Measurements from ENCODE around the gene PRKCE. TPM values are rescaled to one million over a fixed set of nuclear protein-coding genes. Genes with fewer than 3 reads are reported as not detected.
"Not testable (repeated sequence)": the region's sequence is repeated elsewhere in the genome, so short reads cannot be mapped to it uniquely, and the experiment has no call there.

Gene PRKCE
- total RNA-seq, 4 donors from 2014 or later = 20.0 to 29.7 (median 25.2) TPM

- Histone ChIP-seq H3K4me3 (no peak overlapping the region), H3K4me1 (peaks cover 0 to 8% (median 2%) of the 10 kb centered on the region in 4 donors), H3K27ac (no peak overlapping the region), H3K9me3 (no peaks in the 10 kb centered on the region), H3K36me3 (no peaks in the 10 kb centered on the region), H3K27me3 (no peaks in the 10 kb centered on the region)
- no peak for DNase-seq
- no peak for TF ChIP-seq POLR2A (IDR thresholded peaks at IDR 0.05)
- TF ChIP-seq, protein P1, sequence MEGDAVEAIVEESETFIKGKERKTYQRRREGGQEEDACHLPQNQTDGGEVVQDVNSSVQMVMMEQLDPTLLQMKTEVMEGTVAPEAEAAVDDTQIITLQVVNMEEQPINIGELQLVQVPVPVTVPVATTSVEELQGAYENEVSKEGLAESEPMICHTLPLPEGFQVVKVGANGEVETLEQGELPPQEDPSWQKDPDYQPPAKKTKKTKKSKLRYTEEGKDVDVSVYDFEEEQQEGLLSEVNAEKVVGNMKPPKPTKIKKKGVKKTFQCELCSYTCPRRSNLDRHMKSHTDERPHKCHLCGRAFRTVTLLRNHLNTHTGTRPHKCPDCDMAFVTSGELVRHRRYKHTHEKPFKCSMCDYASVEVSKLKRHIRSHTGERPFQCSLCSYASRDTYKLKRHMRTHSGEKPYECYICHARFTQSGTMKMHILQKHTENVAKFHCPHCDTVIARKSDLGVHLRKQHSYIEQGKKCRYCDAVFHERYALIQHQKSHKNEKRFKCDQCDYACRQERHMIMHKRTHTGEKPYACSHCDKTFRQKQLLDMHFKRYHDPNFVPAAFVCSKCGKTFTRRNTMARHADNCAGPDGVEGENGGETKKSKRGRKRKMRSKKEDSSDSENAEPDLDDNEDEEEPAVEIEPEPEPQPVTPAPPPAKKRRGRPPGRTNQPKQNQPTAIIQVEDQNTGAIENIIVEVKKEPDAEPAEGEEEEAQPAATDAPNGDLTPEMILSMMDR (IDR thresholded peaks at IDR 0.05) = no peak
Measured at GRCh38 chr2:45855374-45855773, 203.9 kb downstream of the PRKCE start.

GRCh38 chr2:45856391-45857274 lies 205.2 kb downstream of the PRKCE start:
- no peaks in the 10 kb centered on the region for H3K9me3 ChIP-seq
- no peak overlapping the region for H3K4me3 ChIP-seq
- TF ChIP-seq, protein P1 (IDR thresholded peaks at IDR 0.05) = no peak
- no peak for TF ChIP-seq POLR2A (IDR thresholded peaks at IDR 0.05)
- DNase-seq = no peak
- no peak overlapping the region for H3K27ac ChIP-seq
- peaks cover 0 to 16% (median 7%) of the 10 kb centered on the region in 4 donors for H3K4me1 ChIP-seq
- H3K36me3 ChIP-seq = no peaks in the 10 kb centered on the region
- no peaks in the 10 kb centered on the region for H3K27me3 ChIP-seq

DNA sequence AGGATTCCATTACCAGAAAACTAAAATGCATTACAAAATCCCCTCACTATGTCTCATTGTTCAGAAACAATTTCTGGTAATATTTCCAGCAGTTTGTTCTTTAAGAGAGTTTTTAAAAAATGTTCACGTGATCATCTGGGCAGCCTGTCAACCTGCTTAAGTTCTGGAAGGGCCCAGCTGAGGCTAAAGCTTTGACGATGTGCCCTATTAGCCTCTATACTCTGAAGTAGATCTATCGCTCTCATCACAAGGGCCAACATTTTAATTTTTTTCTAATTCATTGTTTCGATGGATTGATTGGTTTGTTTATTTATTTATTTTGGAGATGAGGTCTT lies 205.8 kb downstream of the PRKCE start:
- no peak overlapping the region for H3K4me3 ChIP-seq
- peaks cover 0 to 16% (median 7%) of the 10 kb centered on the region in 4 donors for H3K4me1 ChIP-seq
- H3K9me3 ChIP-seq = no peaks in the 10 kb centered on the region
- no peaks in the 10 kb centered on the region for H3K27me3 ChIP-seq
- H3K36me3 ChIP-seq = no peaks in the 10 kb centered on the region
- H3K27ac ChIP-seq = no peak overlapping the region
- no peak for DNase-seq
- no peak for TF ChIP-seq POLR2A (IDR thresholded peaks at IDR 0.05)
- TF ChIP-seq, protein P1 (IDR thresholded peaks at IDR 0.05) = no peak

- H3K27ac ChIP-seq = no peak overlapping the region
- H3K4me1 ChIP-seq = peaks cover 0 to 16% (median 7%) of the 10 kb centered on the region in 4 donors
- no peaks in the 10 kb centered on the region for H3K9me3 ChIP-seq
- H3K36me3 ChIP-seq = no peaks in the 10 kb centered on the region
- no peaks in the 10 kb centered on the region for H3K27me3 ChIP-seq
- no peak overlapping the region for H3K4me3 ChIP-seq
- no peak for DNase-seq
- TF ChIP-seq POLR2A (IDR thresholded peaks at IDR 0.05) = no peak
- TF ChIP-seq, protein P1 (IDR thresholded peaks at IDR 0.05) = no peak
Measured at GRCh38 chr2:45857867-45858520, 206.5 kb downstream of the PRKCE start.

GRCh38 chr2:45858872-45859271 lies 207.4 kb downstream of the PRKCE start:
- H3K36me3 ChIP-seq, H3K4me3 ChIP-seq, DNase-seq, H3K27ac ChIP-seq, H3K27me3 ChIP-seq, H3K9me3 ChIP-seq: not testable (repeated sequence)
- H3K4me1 ChIP-seq = peaks cover 0 to 16% (median 7%) of the 10 kb centered on the region in 4 donors

- TF ChIP-seq POLR2A (IDR thresholded peaks at IDR 0.05) = no peak
- TF ChIP-seq, protein P1 (IDR thresholded peaks at IDR 0.05) = no peak
- H3K27ac ChIP-seq = no peak overlapping the region
- H3K36me3 ChIP-seq = no peaks in the 10 kb centered on the region
- H3K4me1 ChIP-seq = peaks cover 0 to 16% (median 7%) of the 10 kb centered on the region in 4 donors
- H3K4me3 ChIP-seq = no peak overlapping the region
- no peak for DNase-seq
- no peaks in the 10 kb centered on the region for H3K27me3 ChIP-seq
- H3K9me3 ChIP-seq = no peaks in the 10 kb centered on the region
Measured at GRCh38 chr2:45859682-45860081, 208.2 kb downstream of the PRKCE start.
